Progenitor cell of endocrine pancreas (in vitro differentiated cells): ENCODE data around the gene CA10. TPM values are rescaled to one million over a fixed set of nuclear protein-coding genes. Genes with fewer than 3 reads are reported as not detected.

Experiments used
- DNase-seq: peaks from one replicate; pipeline ENCODE4 v3.0.0; 2021; ENCODE audit warnings: low spot score; ENCODE audit not compliant: unreplicated experiment
- H3K27ac Mint-ChIP-seq: 2 replicates; pipeline ENCODE4 v1.8.0; 2021; ENCODE audit warnings: mild to moderate bottlenecking, moderate library complexity, mixed read lengths
- H3K27me3 Mint-ChIP-seq: 2 replicates; pipeline ENCODE4 v1.8.0; 2021; ENCODE audit warnings: mixed read lengths
- H3K36me3 Mint-ChIP-seq: 2 replicates; pipeline ENCODE4 v1.8.0; 2022; ENCODE audit warnings: mixed read lengths; ENCODE audit not compliant: insufficient read depth
- H3K4me1 Mint-ChIP-seq: 2 replicates; pipeline ENCODE4 v1.8.0; 2021; ENCODE audit warnings: low read depth, mixed read lengths
- H3K4me3 Mint-ChIP-seq: 2 replicates; pipeline ENCODE4 v1.8.0; 2021; ENCODE audit warnings: low read depth, mild to moderate bottlenecking, moderate library complexity, mixed read lengths
- H3K9me3 Mint-ChIP-seq: 2 replicates; pipeline ENCODE4 v1.8.0; 2021; ENCODE audit warnings: low read depth, mixed read lengths
- total RNA-seq: library from RNA; stranded (reverse); gene quantifications from 2 replicates; pipeline ENCODE4 v1.2.1, GENCODE V29; 2021
- TF ChIP-seq, protein P1 (sequence below): fragments of 200-600 bp; sonication (generic); IDR thresholded peaks from one replicate; pipeline ENCODE4 v1.5.0; 2021; ENCODE audit warnings: antibody characterized with exemption, mild to moderate bottlenecking; ENCODE audit not compliant: unreplicated experiment

CA10 gene
- total RNA-seq, 1 donor from 2014 or later: 0.53 TPM

DNA sequence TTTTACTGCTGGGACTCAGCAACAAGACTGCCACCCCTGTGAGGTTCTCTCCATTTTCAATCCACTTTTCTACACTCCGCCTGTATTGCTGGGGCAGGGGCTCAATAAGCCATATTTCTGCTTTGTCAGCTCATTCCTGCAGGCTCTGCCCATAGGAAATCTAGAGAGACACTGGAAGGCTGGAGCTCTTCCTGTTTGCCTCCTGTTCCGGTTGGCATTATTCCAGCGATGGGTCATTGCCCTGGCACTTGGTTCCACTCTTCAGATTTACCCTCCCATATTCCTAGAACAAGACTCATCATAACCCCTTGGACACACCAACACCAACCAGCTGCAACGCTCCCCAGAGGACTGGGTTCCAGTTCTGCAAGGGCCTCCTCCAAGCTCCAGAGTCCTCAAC is 210.4 kb downstream of the CA10 start:
- Mint-ChIP-seq H3K27me3 (peaks cover 6% of the 10 kb centered on the region), H3K27ac (no peak overlapping the region), H3K36me3 (no peaks in the 10 kb centered on the region), H3K9me3 (no peaks in the 10 kb centered on the region), H3K4me3 (no peak overlapping the region), H3K4me1 (peaks cover 15% of the 10 kb centered on the region)
- TF ChIP-seq, protein P1, sequence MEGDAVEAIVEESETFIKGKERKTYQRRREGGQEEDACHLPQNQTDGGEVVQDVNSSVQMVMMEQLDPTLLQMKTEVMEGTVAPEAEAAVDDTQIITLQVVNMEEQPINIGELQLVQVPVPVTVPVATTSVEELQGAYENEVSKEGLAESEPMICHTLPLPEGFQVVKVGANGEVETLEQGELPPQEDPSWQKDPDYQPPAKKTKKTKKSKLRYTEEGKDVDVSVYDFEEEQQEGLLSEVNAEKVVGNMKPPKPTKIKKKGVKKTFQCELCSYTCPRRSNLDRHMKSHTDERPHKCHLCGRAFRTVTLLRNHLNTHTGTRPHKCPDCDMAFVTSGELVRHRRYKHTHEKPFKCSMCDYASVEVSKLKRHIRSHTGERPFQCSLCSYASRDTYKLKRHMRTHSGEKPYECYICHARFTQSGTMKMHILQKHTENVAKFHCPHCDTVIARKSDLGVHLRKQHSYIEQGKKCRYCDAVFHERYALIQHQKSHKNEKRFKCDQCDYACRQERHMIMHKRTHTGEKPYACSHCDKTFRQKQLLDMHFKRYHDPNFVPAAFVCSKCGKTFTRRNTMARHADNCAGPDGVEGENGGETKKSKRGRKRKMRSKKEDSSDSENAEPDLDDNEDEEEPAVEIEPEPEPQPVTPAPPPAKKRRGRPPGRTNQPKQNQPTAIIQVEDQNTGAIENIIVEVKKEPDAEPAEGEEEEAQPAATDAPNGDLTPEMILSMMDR: no peak
- no peak for DNase-seq

DNA sequence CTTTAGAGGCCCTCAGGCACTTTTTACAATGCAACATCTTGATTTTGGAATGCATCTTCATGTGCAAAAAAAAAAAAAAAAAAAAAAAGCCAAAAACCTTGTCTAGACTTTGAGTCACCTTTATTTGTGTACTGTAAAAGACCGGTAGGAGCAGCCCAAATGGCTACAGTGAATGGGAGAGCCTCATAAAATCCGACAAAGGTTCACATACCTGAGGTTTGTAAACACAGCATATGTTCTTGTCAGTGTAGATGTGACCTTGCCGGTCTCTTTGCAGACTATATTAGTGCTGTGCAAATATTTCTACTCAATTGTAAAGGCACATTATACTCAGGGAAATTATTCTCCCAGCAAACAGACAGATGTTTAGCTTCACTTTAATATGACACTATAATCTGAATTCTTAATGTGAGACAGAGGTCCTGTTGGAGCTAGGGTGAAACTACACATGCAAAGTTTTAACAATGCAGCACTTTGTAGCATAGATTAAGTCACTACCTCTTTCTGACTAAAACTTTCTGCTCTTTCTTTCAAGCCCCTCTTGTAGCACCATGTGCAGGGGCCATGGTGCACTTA is 211.3 kb downstream of the CA10 start:
- no peak overlapping the region for H3K27ac Mint-ChIP-seq
- no peaks in the 10 kb centered on the region for H3K9me3 Mint-ChIP-seq
- no peak overlapping the region for H3K4me3 Mint-ChIP-seq
- peaks cover 15% of the 10 kb centered on the region for H3K4me1 Mint-ChIP-seq
- TF ChIP-seq, protein P1: no peak
- no peaks in the 10 kb centered on the region for H3K36me3 Mint-ChIP-seq
- no peak for DNase-seq
- H3K27me3 Mint-ChIP-seq: peaks cover 6% of the 10 kb centered on the region

DNA sequence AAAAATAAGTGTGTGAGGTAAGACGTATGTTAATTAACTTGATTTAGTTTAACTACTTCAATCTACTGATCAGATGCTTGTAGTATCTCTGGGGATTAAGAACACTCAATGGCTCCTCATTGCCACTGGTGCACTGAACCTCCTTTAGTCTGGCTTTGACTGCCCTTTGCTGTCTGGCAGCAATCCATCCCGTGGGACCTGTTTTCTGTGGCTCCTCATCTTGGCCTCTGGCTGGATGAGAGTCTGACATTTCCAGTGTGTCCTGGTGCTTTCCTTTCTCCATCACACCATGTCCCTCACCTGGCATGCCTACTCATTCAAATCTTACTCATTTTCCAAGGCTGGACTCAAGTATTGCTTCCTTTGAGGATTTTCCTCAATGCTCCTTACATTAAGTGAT is 212.2 kb downstream of the CA10 start:
- DNase-seq: no peak
- TF ChIP-seq, protein P1: no peak
- Mint-ChIP-seq H3K36me3 (no peaks in the 10 kb centered on the region), H3K4me3 (no peak overlapping the region), H3K27ac (no peak overlapping the region), H3K4me1 (peaks cover 15% of the 10 kb centered on the region), H3K9me3 (no peaks in the 10 kb centered on the region), H3K27me3 (peaks cover 6% of the 10 kb centered on the region)

DNA sequence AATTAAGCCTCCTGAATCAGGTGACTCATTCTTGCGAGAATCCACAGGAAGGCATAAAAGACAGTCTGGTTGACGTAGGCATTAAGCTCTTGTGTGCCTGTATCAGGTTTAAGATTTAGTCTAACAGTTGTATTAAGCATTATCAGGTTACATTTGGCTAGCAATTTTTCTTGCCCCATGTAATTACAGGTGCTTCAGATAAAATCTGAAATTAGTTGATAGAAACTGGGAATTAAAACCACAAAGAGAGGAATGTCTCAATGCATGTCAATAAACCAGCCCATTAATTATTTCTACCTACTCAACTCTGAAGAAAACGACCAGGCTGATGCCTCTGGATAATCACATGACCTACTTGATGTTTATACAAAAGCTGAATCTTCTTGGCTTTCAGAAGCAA is 217.2 kb downstream of the CA10 start:
- Mint-ChIP-seq H3K27me3 (peaks cover 4% of the 10 kb centered on the region), H3K4me3 (no peak overlapping the region), H3K27ac (no peak overlapping the region), H3K4me1 (peaks cover 2% of the 10 kb centered on the region), H3K9me3 (no peaks in the 10 kb centered on the region), H3K36me3 (no peaks in the 10 kb centered on the region)
- TF ChIP-seq, protein P1: no peak
- DNase-seq: no peak

DNA sequence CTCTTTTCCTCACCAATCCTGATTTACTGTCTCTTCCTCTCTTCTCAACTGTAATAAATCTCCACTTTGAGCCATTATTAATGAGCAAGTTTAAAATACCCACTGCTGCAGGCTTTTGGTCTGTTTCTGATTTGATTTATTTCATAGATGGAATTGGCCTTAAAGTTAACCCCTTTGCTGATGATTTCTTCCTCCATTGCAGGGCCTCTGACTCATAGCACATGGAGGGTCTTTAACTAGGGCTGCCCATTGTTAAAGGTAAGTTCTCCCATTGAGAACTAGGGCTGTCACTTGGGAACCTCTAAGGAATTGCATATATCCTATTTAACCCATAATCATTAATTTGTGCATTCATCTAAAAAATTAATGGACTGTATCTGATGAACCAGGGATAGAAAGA is 221.2 kb downstream of the CA10 start:
- H3K36me3 Mint-ChIP-seq: no peaks in the 10 kb centered on the region
- DNase-seq: no peak
- no peaks in the 10 kb centered on the region for H3K27me3 Mint-ChIP-seq
- no peak overlapping the region for H3K4me3 Mint-ChIP-seq
- no peaks in the 10 kb centered on the region for H3K9me3 Mint-ChIP-seq
- TF ChIP-seq, protein P1: no peak
- no peak overlapping the region for H3K27ac Mint-ChIP-seq
- no peaks in the 10 kb centered on the region for H3K4me1 Mint-ChIP-seq
